ENCODE results near the gene KIAA1958. TPM values are rescaled to one million over a fixed set of nuclear protein-coding genes. Genes with fewer than 3 reads are reported as not detected.
A peak's percentile ranks its signal among the peaks of the same experiment; 100 is the strongest.

The KIAA1958 gene
- total RNA-seq, 1 donor from 2014 or later = 4.4 TPM

DNA sequence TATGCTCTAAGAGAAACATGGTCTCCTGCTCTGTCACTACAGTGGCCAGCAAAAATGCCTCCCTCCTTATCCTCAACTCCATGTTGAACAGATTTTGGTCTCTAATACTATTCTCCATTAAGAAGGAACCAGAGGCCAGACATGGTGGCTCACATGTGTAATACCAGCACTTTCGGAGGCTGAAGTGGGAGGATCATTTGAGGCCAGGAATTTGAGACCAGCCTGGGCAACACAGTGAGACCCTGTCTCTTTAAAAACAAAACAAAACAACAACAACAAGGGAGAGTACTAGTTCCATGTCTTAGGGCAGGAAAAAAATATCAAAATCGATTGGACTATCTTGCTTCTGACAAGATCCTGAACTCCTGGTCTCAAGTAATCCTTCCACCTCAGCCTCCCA, 216.7 kb downstream of the KIAA1958 start:
- no peak overlapping the region for H3K27ac Mint-ChIP-seq (ENCODE audit: unreplicated experiment)
- H3K4me1 Mint-ChIP-seq (ENCODE audit: low read depth) = peaks cover 12% of the 10 kb centered on the region
- DNase-seq (ENCODE audit: low spot score) = no peak
- peaks cover 2% of the 10 kb centered on the region for H3K36me3 Mint-ChIP-seq (ENCODE audit: low read depth)
- no peaks in the 10 kb centered on the region for H3K9me3 Mint-ChIP-seq (ENCODE audit: low read depth)
- no peak overlapping the region for H3K4me3 Mint-ChIP-seq (ENCODE audit: unreplicated experiment)
- TF ChIP-seq, protein P1, sequence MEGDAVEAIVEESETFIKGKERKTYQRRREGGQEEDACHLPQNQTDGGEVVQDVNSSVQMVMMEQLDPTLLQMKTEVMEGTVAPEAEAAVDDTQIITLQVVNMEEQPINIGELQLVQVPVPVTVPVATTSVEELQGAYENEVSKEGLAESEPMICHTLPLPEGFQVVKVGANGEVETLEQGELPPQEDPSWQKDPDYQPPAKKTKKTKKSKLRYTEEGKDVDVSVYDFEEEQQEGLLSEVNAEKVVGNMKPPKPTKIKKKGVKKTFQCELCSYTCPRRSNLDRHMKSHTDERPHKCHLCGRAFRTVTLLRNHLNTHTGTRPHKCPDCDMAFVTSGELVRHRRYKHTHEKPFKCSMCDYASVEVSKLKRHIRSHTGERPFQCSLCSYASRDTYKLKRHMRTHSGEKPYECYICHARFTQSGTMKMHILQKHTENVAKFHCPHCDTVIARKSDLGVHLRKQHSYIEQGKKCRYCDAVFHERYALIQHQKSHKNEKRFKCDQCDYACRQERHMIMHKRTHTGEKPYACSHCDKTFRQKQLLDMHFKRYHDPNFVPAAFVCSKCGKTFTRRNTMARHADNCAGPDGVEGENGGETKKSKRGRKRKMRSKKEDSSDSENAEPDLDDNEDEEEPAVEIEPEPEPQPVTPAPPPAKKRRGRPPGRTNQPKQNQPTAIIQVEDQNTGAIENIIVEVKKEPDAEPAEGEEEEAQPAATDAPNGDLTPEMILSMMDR (IDR thresholded peaks at IDR 0.05) = no peak
- no peaks in the 10 kb centered on the region for H3K27me3 Mint-ChIP-seq (ENCODE audit: low read depth)

DNA sequence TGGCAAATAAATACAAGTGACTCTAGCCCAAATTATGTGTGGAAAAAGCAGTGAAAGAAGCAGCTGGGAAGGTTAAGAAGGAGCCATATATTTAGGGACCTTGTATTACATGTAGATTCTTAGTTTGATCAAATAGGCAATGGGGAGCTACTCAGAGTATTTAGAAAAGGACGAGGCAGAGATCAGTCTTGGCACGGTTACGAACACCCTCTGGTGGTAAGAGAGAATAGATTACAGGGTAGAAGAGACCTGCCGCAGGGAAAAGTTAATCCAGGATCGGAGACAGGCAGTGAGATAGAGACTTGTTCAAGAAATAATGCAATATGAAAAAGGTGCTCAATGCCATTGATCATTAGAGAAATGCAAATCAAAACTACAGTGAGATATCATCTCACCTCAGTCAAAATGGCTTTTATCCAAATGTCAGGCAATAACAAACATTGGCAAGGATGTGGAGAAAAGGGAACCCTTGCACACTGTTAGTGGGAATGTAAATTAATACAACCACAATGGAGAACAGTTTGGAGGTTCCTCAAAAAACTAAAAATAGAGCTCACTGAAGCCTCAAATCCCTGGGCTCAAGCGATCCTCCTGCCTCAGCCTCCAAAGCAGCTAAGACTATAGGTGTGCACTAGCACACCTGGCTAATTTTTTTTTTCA, 219.3 kb downstream of the KIAA1958 start:
- Mint-ChIP-seq H3K27ac (ENCODE audit: unreplicated experiment) (no peak overlapping the region), H3K27me3 (ENCODE audit: low read depth) (no peaks in the 10 kb centered on the region), H3K9me3 (ENCODE audit: low read depth) (no peaks in the 10 kb centered on the region), H3K36me3 (ENCODE audit: low read depth) (no peaks in the 10 kb centered on the region), H3K4me3 (ENCODE audit: unreplicated experiment) (no peak overlapping the region), H3K4me1 (ENCODE audit: low read depth) (peaks cover 9% of the 10 kb centered on the region)
- no peak for DNase-seq (ENCODE audit: low spot score)
- TF ChIP-seq, protein P1 (IDR thresholded peaks at IDR 0.05) = peak; percentile 78

DNA sequence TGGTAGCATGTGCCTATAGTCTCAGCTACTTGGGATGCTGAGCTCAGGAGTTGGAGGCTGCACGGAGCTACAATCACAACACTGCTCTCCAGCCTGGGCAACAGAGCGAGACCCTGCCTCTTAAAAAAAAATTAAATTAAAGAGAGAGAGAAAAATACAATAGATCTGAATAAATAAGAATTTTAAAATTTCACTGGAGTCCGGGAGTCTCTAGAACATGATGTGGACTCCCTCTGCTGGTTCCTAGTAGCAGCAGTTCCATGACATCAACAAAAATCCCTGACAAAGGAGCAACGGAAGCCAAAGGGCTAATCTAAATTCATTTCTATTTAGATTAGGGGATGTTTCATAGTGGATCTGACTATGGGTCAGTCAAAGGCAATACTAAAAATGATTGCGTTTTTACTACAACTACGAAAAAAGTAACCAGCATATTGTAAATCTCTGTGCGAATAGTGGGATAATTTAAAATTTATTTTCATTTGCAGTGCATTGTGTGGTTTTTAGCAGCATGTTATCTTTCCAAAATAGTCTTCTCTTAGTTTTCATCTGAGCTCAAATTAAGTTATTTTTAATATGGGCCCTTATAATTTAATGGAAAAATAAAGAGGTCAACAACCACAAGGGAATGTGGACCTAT, 224.5 kb downstream of the KIAA1958 start:
- H3K27me3 Mint-ChIP-seq (ENCODE audit: low read depth) = no peaks in the 10 kb centered on the region
- TF ChIP-seq, protein P1 (IDR thresholded peaks at IDR 0.05) = peak; percentile 87
- peaks cover 4% of the 10 kb centered on the region for H3K36me3 Mint-ChIP-seq (ENCODE audit: low read depth)
- H3K4me3 Mint-ChIP-seq (ENCODE audit: unreplicated experiment) = no peak overlapping the region
- no peak for DNase-seq (ENCODE audit: low spot score)
- peak overlapping the region; percentile 41 for H3K27ac Mint-ChIP-seq (ENCODE audit: unreplicated experiment)
- peaks cover 5% of the 10 kb centered on the region for H3K9me3 Mint-ChIP-seq (ENCODE audit: low read depth)
- peaks cover 8% of the 10 kb centered on the region for H3K4me1 Mint-ChIP-seq (ENCODE audit: low read depth)

DNA sequence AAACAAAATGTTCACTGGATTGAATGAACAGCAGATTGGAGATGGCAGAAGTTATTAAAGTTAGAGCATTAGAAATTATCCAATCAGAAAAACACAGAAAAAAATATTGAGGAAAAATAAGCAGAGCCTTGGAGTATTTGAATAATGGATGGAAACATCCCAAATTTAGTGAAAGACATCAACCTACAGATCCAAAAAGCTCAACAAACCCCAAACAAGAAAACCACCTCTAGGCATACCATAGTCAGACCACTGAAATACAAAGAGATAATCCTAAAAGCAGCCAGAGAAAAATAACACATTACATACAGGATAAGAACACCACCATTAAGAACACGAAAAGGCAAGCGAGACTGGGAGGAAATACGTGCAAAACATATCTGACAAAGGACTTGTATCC, 226.1 kb downstream of the KIAA1958 start:
- H3K4me3 Mint-ChIP-seq (ENCODE audit: unreplicated experiment) = no peak overlapping the region
- no peaks in the 10 kb centered on the region for H3K27me3 Mint-ChIP-seq (ENCODE audit: low read depth)
- TF ChIP-seq, protein P1 (IDR thresholded peaks at IDR 0.05) = no peak
- peaks cover 16% of the 10 kb centered on the region for H3K4me1 Mint-ChIP-seq (ENCODE audit: low read depth)
- H3K36me3 Mint-ChIP-seq (ENCODE audit: low read depth) = peaks cover 4% of the 10 kb centered on the region
- H3K9me3 Mint-ChIP-seq (ENCODE audit: low read depth) = peaks cover 5% of the 10 kb centered on the region
- H3K27ac Mint-ChIP-seq (ENCODE audit: unreplicated experiment) = no peak overlapping the region
- DNase-seq (ENCODE audit: low spot score) = no peak

DNA sequence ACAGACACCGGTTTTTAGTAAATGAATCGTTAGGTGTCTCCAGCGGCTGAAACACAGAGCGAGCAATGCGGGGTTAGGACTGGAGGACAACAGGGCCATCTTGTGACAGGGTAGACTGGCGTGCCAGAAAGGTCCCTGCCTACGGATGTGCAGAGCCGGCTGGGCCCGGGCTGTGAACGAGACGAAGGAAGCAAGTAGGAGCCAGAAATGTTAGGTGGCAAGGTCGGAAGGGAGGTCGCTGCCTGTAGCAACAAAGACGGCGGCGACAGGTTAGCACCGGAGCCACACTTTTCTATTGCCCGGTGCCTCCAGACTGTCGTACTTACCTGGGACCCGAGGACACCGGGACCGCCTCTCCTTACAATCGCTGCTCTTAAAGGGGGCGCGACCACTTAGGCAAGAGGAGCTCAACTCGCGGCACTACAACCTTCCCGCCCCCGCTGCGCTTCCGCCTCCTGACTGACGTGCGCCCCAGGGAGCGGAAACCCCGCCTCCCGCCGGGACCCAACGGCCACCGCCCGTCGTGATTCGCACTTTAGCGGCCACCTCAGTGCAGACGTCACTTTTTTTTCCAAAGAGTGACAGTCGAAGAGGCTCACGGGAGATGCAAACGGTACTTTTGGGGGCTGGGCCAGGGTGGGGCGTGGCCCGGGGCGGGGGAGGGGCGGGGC, 231.2 kb downstream of the KIAA1958 start, which contains the start of gene INIP:
INIP (minus strand) TSS at position 457 of the 671 bp plus-strand sequence. CDS start 1,632 bp downstream, outside the sequence.
- Mint-ChIP-seq H3K27me3 (ENCODE audit: low read depth) (no peaks in the 10 kb centered on the region), H3K4me3 (ENCODE audit: unreplicated experiment) (peak within 1 kb of the TSS; percentile 93), H3K9me3 (ENCODE audit: low read depth) (peaks cover 3% of the 10 kb centered on the region)

More for the DNA sequence above, 231.2 kb downstream of the KIAA1958 start, which contains the start of gene INIP:
- TF ChIP-seq, protein P1 (IDR thresholded peaks at IDR 0.05) = peak; percentile 63
- DNase-seq (ENCODE audit: low spot score) = peak; percentile 97
- Mint-ChIP-seq H3K36me3 (ENCODE audit: low read depth) (peaks cover 3% of the 10 kb centered on the region), H3K4me1 (ENCODE audit: low read depth) (peaks cover 11% of the 10 kb centered on the region), H3K27ac (ENCODE audit: unreplicated experiment) (peak within 1 kb of the TSS; percentile 99)
